Mesothelial cell of epicardium (in vitro differentiated cells): ENCODE results near the gene PROX1. TPM values are rescaled to one million over a fixed set of nuclear protein-coding genes. Genes with fewer than 3 reads are reported as not detected.

Source experiments
- DNase-seq, 2 experiments: peaks; one replicate each; pipeline ENCODE4 v3.0.0; 2021; ENCODE audit warnings: low spot score in 2 of 2; ENCODE audit not compliant: unreplicated experiment in 2 of 2
- H3K27ac Mint-ChIP-seq: 2 replicates; pipeline ENCODE4 v1.8.0; 2021; ENCODE audit warnings: mixed read lengths
- H3K27me3 Mint-ChIP-seq: 2 replicates; pipeline ENCODE4 v1.8.0; 2021; ENCODE audit warnings: low read depth, mixed read lengths
- H3K36me3 Mint-ChIP-seq: 2 replicates; pipeline ENCODE4 v1.8.0; 2021; ENCODE audit warnings: mixed read lengths
- H3K4me1 Mint-ChIP-seq: 2 replicates; pipeline ENCODE4 v1.8.0; 2021; ENCODE audit warnings: mixed read lengths
- H3K4me3 Mint-ChIP-seq: 2 replicates; pipeline ENCODE4 v1.8.0; 2021; ENCODE audit warnings: mild to moderate bottlenecking, moderate library complexity, mixed read lengths
- H3K9me3 Mint-ChIP-seq: 2 replicates; pipeline ENCODE4 v1.8.0; 2021; ENCODE audit warnings: mixed read lengths
- CTCF ChIP-seq: fragments of 200-600 bp; sonication (generic); IDR thresholded peaks from one replicate; pipeline ENCODE4 v1.5.0; 2021; ENCODE audit warnings: antibody characterized with exemption; ENCODE audit not compliant: unreplicated experiment
- total RNA-seq: library from RNA; stranded (reverse); gene quantifications from 3 replicates; pipeline ENCODE4 v1.2.1, GENCODE V29; 2021

The PROX1 gene
- total RNA-seq, 1 donor from 2014 or later: 1.4 TPM

DNA sequence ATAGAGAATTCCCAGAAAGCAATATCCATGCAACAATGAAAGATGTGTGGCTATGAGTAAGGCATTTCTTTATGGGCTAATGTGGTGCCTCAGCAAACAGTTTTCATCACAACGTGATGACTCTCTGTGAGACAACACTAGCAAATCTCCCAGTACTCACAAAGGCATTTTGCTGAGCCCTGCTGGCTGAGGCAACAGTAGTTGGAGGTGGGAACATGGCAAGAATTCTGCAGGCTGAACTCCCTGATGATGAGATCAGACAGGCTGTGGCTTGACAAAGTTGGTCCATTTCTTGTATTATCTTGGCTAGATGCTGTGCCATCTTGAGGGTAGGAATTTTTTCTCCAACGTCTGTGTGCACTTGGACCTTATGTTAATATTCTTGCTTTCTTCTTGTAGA lies 24.6 kb downstream of the PROX1 start:
- Mint-ChIP-seq H3K4me3 (no peak overlapping the region), H3K9me3 (peaks cover 2% of the 10 kb centered on the region), H3K27me3 (no peaks in the 10 kb centered on the region), H3K4me1 (peaks cover 8% of the 10 kb centered on the region), H3K36me3 (no peaks in the 10 kb centered on the region), H3K27ac (no peak overlapping the region)
- no peak for DNase-seq
- TF ChIP-seq CTCF: no peak

DNA sequence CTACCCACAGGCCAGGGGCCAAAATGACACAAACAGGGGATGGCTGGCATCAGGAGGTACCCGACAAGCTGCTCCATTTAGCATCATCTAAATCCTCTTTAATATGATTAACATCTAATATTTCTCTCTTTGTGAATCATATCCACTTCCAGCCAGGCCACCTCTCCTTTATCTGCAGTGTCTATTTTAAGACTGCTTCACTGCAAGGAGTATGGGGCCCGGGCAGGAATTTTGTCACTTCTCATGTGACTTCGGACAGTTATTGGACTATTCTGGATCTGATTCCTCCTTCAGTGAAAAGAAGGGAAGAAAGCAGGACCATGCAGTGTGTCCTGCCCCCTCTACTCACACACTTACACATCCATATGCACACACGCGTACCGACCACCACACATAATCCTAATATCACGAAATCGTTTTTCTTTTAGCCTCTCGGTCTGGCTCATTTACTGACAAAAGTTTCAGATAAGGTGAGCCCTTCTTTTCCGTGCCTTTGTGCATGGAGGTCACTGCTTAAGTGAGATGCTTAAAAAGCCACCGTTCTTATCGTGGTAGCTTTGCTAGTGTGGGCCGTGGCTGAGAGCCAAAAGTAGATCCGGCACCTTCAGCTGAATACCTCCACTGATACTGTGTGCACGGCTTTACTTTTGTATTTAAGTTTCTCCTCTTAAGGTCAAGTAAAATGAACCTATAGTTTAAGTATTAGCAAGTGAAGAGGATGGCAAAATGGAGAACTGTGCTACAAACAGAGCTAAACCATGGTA lies 26.0 kb downstream of the PROX1 start:
- no peaks in the 10 kb centered on the region for H3K36me3 Mint-ChIP-seq
- TF ChIP-seq CTCF: no peak
- H3K27ac Mint-ChIP-seq: no peak overlapping the region
- peaks cover 10% of the 10 kb centered on the region for H3K4me1 Mint-ChIP-seq
- no peak for DNase-seq
- no peak overlapping the region for H3K4me3 Mint-ChIP-seq
- peaks cover 2% of the 10 kb centered on the region for H3K9me3 Mint-ChIP-seq
- no peaks in the 10 kb centered on the region for H3K27me3 Mint-ChIP-seq

DNA sequence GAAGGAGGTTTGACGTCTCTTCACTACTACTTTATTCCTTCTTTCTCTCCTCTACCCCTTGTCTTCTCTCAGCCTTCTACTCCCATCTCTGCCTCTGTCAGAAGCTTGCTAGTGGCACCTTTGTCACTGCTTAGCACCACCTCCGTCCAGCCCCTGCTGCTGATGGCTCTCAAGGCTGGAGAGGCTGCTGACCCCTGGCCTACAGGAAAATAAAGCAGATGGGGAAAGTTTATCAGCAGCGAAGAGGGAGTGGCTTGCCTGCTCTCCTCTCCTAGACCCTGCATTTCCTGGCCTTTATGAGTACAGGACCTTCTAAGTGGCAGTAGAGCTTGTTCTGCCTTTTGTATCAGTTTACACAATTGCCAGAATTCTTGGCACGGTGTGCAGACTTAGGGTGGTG lies 27.0 kb downstream of the PROX1 start:
- Mint-ChIP-seq H3K36me3 (no peaks in the 10 kb centered on the region), H3K27me3 (peaks cover under 1% of the 10 kb centered on the region), H3K4me1 (peaks cover 7% of the 10 kb centered on the region), H3K27ac (no peak overlapping the region), H3K9me3 (peaks cover 2% of the 10 kb centered on the region), H3K4me3 (no peak overlapping the region)
- no peak for DNase-seq
- no peak for TF ChIP-seq CTCF

GRCh38 chr1:214017191-214017982 lies 29.6 kb downstream of the PROX1 start:
- no peaks in the 10 kb centered on the region for H3K36me3 Mint-ChIP-seq
- no peaks in the 10 kb centered on the region for H3K9me3 Mint-ChIP-seq
- H3K27me3 Mint-ChIP-seq: peaks cover 14% of the 10 kb centered on the region
- DNase-seq: no peak
- H3K27ac Mint-ChIP-seq: no peak overlapping the region
- no peak for TF ChIP-seq CTCF
- H3K4me1 Mint-ChIP-seq: peaks cover 2% of the 10 kb centered on the region
- no peak overlapping the region for H3K4me3 Mint-ChIP-seq

GRCh38 chr1:214018386-214019268 lies 30.9 kb downstream of the PROX1 start:
- Mint-ChIP-seq H3K27ac (no peak overlapping the region), H3K9me3 (no peaks in the 10 kb centered on the region), H3K27me3 (peaks cover 14% of the 10 kb centered on the region), H3K4me1 (peaks cover 2% of the 10 kb centered on the region), H3K4me3 (no peak overlapping the region), H3K36me3 (no peaks in the 10 kb centered on the region)
- TF ChIP-seq CTCF: no peak
- DNase-seq: no peak
